ENCODE results near the gene ZNF354C. TPM values are rescaled to one million over a fixed set of nuclear protein-coding genes. Genes with fewer than 3 reads are reported as not detected.

Gene ZNF354C
- total RNA-seq, 1 experiment from 2014 or later: 0.07 TPM

DNA sequence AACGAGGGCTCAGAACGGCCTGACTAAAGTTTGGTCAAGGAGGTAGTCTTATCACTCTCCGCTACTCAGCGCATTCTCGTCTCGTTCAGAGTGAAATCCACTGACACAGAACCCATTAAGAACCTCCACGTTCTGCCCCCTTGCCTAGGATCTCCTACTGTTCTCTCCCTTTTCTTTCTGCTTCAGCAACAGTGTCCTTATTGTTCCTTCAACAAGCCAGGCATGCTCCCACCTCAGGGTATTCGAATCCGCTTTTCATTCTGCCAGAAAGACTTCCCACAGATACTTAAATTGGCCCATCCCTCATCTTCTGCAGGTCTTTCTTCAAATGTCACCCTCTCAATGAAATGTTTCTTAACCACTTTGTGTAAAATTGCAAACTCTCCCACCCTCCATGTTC is 4.3 kb upstream of the ZNF354C start:
- H3K27ac ChIP-seq (ENCODE audit: low read depth, low read length): no peak overlapping the region
- H3K36me3 ChIP-seq (ENCODE audit: control insufficient read depth in 1 of 2, insufficient read depth in 2 of 2, low read length in 2 of 2): no peaks in the 10 kb centered on the region
- no peaks in the 10 kb centered on the region for H3K9me2 ChIP-seq (ENCODE audit: insufficient read depth)
- no peaks in the 10 kb centered on the region for H3K27me3 ChIP-seq (ENCODE audit: insufficient read depth, low read length)
- RAD21 ChIA-PET (ENCODE audit: low non-redundant PET in 1 of 2, low total read pairs in 2 of 2, uncharacterized antibody in 2 of 2, unreplicated experiment in 2 of 2): no interaction called here
- intact Hi-C loops (cut with micrococcal nuclease): no loop called here
- DNase-seq (ENCODE audit: low read depth, low spot score) (no peak), ATAC-seq (no peak)
- H3K9me3 ChIP-seq (ENCODE audit: control insufficient read depth in 1 of 2, insufficient read depth in 1 of 2, low read depth in 1 of 2, low read length in 2 of 2): peaks cover 3 to 4% of the 10 kb centered on the region in 2 experiments; a peak in 2 of 4 replicates
- no peaks in the 10 kb centered on the region for H4K20me1 ChIP-seq (ENCODE audit: insufficient read depth)
- H3K4me3 ChIP-seq (replicated peaks in 1 of 2; ENCODE audit: low read depth in 1 of 2, low read length in 2 of 2): no peak overlapping the region
- BruUV-seq (replicated peaks): no TSS peak
- H3K4me2 ChIP-seq (ENCODE audit: low read length): no peak overlapping the region
- CTCF ChIA-PET: no interaction called here
- no peaks in the 10 kb centered on the region for H3K79me2 ChIP-seq (ENCODE audit: insufficient read depth, low read length)
- TF ChIP-seq CEBPB (IDR thresholded peaks at IDR 0.05; ENCODE audit: low read depth) (no peak), YY1 (IDR thresholded peaks at IDR 0.05; ENCODE audit: extremely low read depth, insufficient replicate concordance, low read depth, low read length) (no peak)
- no peak overlapping the region for H2AFZ ChIP-seq (ENCODE audit: low read depth, low read length, poor library complexity, severe bottlenecking)
- no peak overlapping the region for H3K9ac ChIP-seq (ENCODE audit: low read length)
- POLR2A ChIA-PET: no interaction called here
- no peaks in the 10 kb centered on the region for H3K4me1 ChIP-seq (ENCODE audit: control insufficient read depth in 1 of 2, insufficient read depth in 2 of 2, low read length in 2 of 2)

GRCh38 chr5:179061025-179061424 is 852 bp downstream of the ZNF354C start:
- Histone ChIP-seq H3K9me2 (ENCODE audit: insufficient read depth) (no peaks in the 10 kb centered on the region), H4K20me1 (ENCODE audit: insufficient read depth) (no peaks in the 10 kb centered on the region), H3K27me3 (ENCODE audit: insufficient read depth, low read length) (no peaks in the 10 kb centered on the region), H3K4me2 (ENCODE audit: low read length) (no peak overlapping the region), H3K4me3 (replicated peaks in 1 of 2; ENCODE audit: low read depth in 1 of 2, low read length in 2 of 2) (no peak overlapping the region), H3K36me3 (ENCODE audit: control insufficient read depth in 1 of 2, insufficient read depth in 2 of 2, low read length in 2 of 2) (no peaks in the 10 kb centered on the region), H3K27ac (ENCODE audit: low read depth, low read length) (no peak overlapping the region), H2AFZ (ENCODE audit: low read depth, low read length, poor library complexity, severe bottlenecking) (no peak overlapping the region), H3K4me1 (ENCODE audit: control insufficient read depth in 1 of 2, insufficient read depth in 2 of 2, low read length in 2 of 2) (no peaks in the 10 kb centered on the region), H3K79me2 (ENCODE audit: insufficient read depth, low read length) (no peaks in the 10 kb centered on the region), H3K9ac (ENCODE audit: low read length) (no peak overlapping the region), H3K9me3 (ENCODE audit: control insufficient read depth in 1 of 2, insufficient read depth in 1 of 2, low read depth in 1 of 2, low read length in 2 of 2) (peaks cover 4 to 8% of the 10 kb centered on the region in 2 experiments; a peak in 2 of 4 replicates)
- ChIA-PET CTCF (no interaction called here), RAD21 (ENCODE audit: low non-redundant PET in 1 of 2, low total read pairs in 2 of 2, uncharacterized antibody in 2 of 2, unreplicated experiment in 2 of 2) (no interaction called here), POLR2A (no interaction called here)
- no TSS peak for BruUV-seq (replicated peaks)
- ATAC-seq (no peak), DNase-seq (ENCODE audit: low read depth, low spot score) (no peak)
- intact Hi-C loops (cut with micrococcal nuclease): no loop called here
- no peak for TF ChIP-seq CEBPB (IDR thresholded peaks at IDR 0.05; ENCODE audit: low read depth)
- TF ChIP-seq ELF1 (IDR thresholded peaks at IDR 0.05; ENCODE audit: borderline replicate concordance, low read depth): no peak

- no peaks in the 10 kb centered on the region for H3K27me3 ChIP-seq (ENCODE audit: insufficient read depth, low read length)
- H3K36me3 ChIP-seq (ENCODE audit: control insufficient read depth in 1 of 2, insufficient read depth in 2 of 2, low read length in 2 of 2): no peaks in the 10 kb centered on the region
- no TSS peak for BruUV-seq (replicated peaks)
- peaks cover 0 to 6% of the 10 kb centered on the region in 2 experiments; a peak in 2 of 4 replicates for H3K9me3 ChIP-seq (ENCODE audit: control insufficient read depth in 1 of 2, insufficient read depth in 1 of 2, low read depth in 1 of 2, low read length in 2 of 2)
- no peak overlapping the region for H2AFZ ChIP-seq (ENCODE audit: low read depth, low read length, poor library complexity, severe bottlenecking)
- no peaks in the 10 kb centered on the region for H3K9me2 ChIP-seq (ENCODE audit: insufficient read depth)
- no peak overlapping the region for H3K4me3 ChIP-seq (replicated peaks in 1 of 2; ENCODE audit: low read depth in 1 of 2, low read length in 2 of 2)
- TF ChIP-seq JUND (IDR thresholded peaks at IDR 0.05): no peak
- TF ChIP-seq CTCF (IDR thresholded peaks at IDR 0.05 in 2 of 3, conservative IDR thresholded peaks at IDR 0.05 in 1 of 3; ENCODE audit: borderline replicate concordance in 1 of 3, insufficient read depth in 1 of 3, low read depth in 2 of 3, low read length in 2 of 3): 0 out of 6 replicates have a peak, but pooled peaks of 1 of the 3 experiments have one; percentile 11
- no peak for TF ChIP-seq ELF1 (IDR thresholded peaks at IDR 0.05; ENCODE audit: borderline replicate concordance, low read depth)
- ChIA-PET CTCF (no interaction called here), POLR2A (no interaction called here), RAD21 (ENCODE audit: low non-redundant PET in 1 of 2, low total read pairs in 2 of 2, uncharacterized antibody in 2 of 2, unreplicated experiment in 2 of 2) (no interaction called here)
- ATAC-seq: no peak
- H3K9ac ChIP-seq (ENCODE audit: low read length): no peak overlapping the region
- intact Hi-C loops (cut with micrococcal nuclease): no loop called here
- no peak overlapping the region for H3K27ac ChIP-seq (ENCODE audit: low read depth, low read length)
- no peak for DNase-seq (ENCODE audit: low read depth, low spot score)
- H4K20me1 ChIP-seq (ENCODE audit: insufficient read depth): no peaks in the 10 kb centered on the region
- no peak overlapping the region for H3K4me2 ChIP-seq (ENCODE audit: low read length)
- H3K79me2 ChIP-seq (ENCODE audit: insufficient read depth, low read length): no peaks in the 10 kb centered on the region
- no peaks in the 10 kb centered on the region for H3K4me1 ChIP-seq (ENCODE audit: control insufficient read depth in 1 of 2, insufficient read depth in 2 of 2, low read length in 2 of 2)
Observed at GRCh38 chr5:179065703-179066102, 5.5 kb downstream of the ZNF354C start.
